IMR-90 (cell line): ENCODE data around the gene PRKCA. TPM values are rescaled to one million over a fixed set of nuclear protein-coding genes. Genes with fewer than 3 reads are reported as not detected.

Experiments
- ATAC-seq: fragments of 200-7000 bp; cut with Tn5 transposase; 2 replicates; pipeline ENCODE4 v1.9.1; 2020; ENCODE audit warnings: low read depth, mild to moderate bottlenecking, moderate library complexity
- BruUV-seq: library from RNA; stranded (reverse); fragments of 400-500 nt; replicated peaks from 2 replicates; lab custom pipeline; 2021; lab: Mats Ljungman, UMichigan
- CTCF ChIA-PET: fragments of 300-600 bp; formaldehyde crosslinking; extraction: SDS; loops from one replicate; lab custom pipeline; 2021; ENCODE audit warnings: antibody characterized with exemption; lab: Yijun Ruan, JAX
- POLR2A ChIA-PET: fragments of 300-600 bp; sonication (Branson Sonifier 250); formaldehyde crosslinking; loops from one replicate; lab custom pipeline; 2022; ENCODE audit warnings: antibody characterized with exemption; ENCODE audit not compliant: unreplicated experiment; lab: Charles Lee
- DNase-seq: peaks from one replicate; pipeline ENCODE4 v3.0.0; 2013
- H2AFZ ChIP-seq: replicated peaks from 2 replicates; pipeline ENCODE3; 2013; ENCODE audit warnings: low read length, mild to moderate bottlenecking; ENCODE audit not compliant: poor library complexity
- H2AK5ac ChIP-seq: 2 replicates; pipeline ENCODE4 v1.6.1; 2013; ENCODE audit warnings: low read depth, low read length, inconsistent platforms
- H2AK9ac ChIP-seq: replicated peaks from 2 replicates; pipeline ENCODE3; 2013; ENCODE audit warnings: mild to moderate bottlenecking, low read depth, low read length, moderate library complexity; ENCODE audit not compliant: poor library complexity
- H2BK120ac ChIP-seq: 2 replicates; pipeline ENCODE4 v1.6.1; 2013; ENCODE audit warnings: low read depth, low read length, inconsistent platforms
- H2BK15ac ChIP-seq: 3 replicates; pipeline ENCODE4 v1.6.1; 2013; ENCODE audit warnings: low read depth, low read length, inconsistent platforms
- H2BK20ac ChIP-seq: 2 replicates; pipeline ENCODE4 v1.6.1; 2013; ENCODE audit warnings: low read depth, mild to moderate bottlenecking, inconsistent platforms, low read length, moderate library complexity
- H2BK5ac ChIP-seq: 2 replicates; pipeline ENCODE4 v1.6.1; 2013; ENCODE audit warnings: mild to moderate bottlenecking, low read depth, low read length, inconsistent platforms; ENCODE audit not compliant: poor library complexity, severe bottlenecking
- H3K14ac ChIP-seq: replicated peaks from 2 replicates; pipeline ENCODE4 v1.6.1; 2013; ENCODE audit warnings: low read depth, low read length, inconsistent platforms
- H3K18ac ChIP-seq: 2 replicates; pipeline ENCODE4 v1.6.1; 2013; ENCODE audit warnings: low read depth, low read length, control low read depth
- H3K23ac ChIP-seq: 2 replicates; pipeline ENCODE4 v1.6.1; 2013; ENCODE audit warnings: low read depth, low read length, inconsistent platforms
- H3K27ac ChIP-seq: 2 replicates; pipeline ENCODE4 v1.5.1; 2013; ENCODE audit warnings: mild to moderate bottlenecking, control low read depth, low read length; ENCODE audit not compliant: insufficient read depth
- H3K27me3 ChIP-seq: 2 replicates; pipeline ENCODE4 v1.6.1; 2013; ENCODE audit warnings: low read length; ENCODE audit not compliant: control insufficient read depth, insufficient read depth
- H3K36me3 ChIP-seq: 2 replicates; pipeline ENCODE4 v1.6.1; 2013; ENCODE audit warnings: low read length, mixed read lengths; ENCODE audit not compliant: control insufficient read depth, insufficient read depth
- H3K4ac ChIP-seq: 2 replicates; pipeline ENCODE4 v1.6.1; 2013; ENCODE audit warnings: low read depth, low read length, inconsistent platforms
- H3K4me1 ChIP-seq: 2 replicates; pipeline ENCODE4 v1.6.1; 2013; ENCODE audit warnings: low read length, mixed read lengths; ENCODE audit not compliant: control insufficient read depth, insufficient read depth
- H3K4me2 ChIP-seq: 2 replicates; pipeline ENCODE4 v1.6.1; 2013; ENCODE audit warnings: low read depth, mild to moderate bottlenecking, control low read depth, low read length, moderate library complexity
- H3K4me3 ChIP-seq: 2 replicates; pipeline ENCODE4 v1.5.1; 2013; ENCODE audit warnings: low read depth, mild to moderate bottlenecking, control low read depth, low read length, moderate library complexity; ENCODE audit not compliant: insufficient read depth
- H3K56ac ChIP-seq: 2 replicates; pipeline ENCODE4 v1.6.1; 2013; ENCODE audit warnings: low read length, inconsistent platforms; ENCODE audit not compliant: insufficient read depth; ENCODE audit errors: extremely low read depth
- H3K79me1 ChIP-seq, 2 experiments: 2 replicates each; pipeline ENCODE4 v1.6.1; 2013; ENCODE audit warnings: low read length in 2 of 2, inconsistent platforms in 1 of 2, low read depth in 1 of 2
- H3K9ac ChIP-seq: 2 replicates; pipeline ENCODE4 v1.6.1; 2013; ENCODE audit warnings: low read depth, low read length, control low read depth
- H3K9me1 ChIP-seq: 2 replicates; pipeline ENCODE4 v1.6.1; 2013; ENCODE audit warnings: low read length, inconsistent platforms; ENCODE audit not compliant: insufficient read depth
- H3K9me3 ChIP-seq: 2 replicates; pipeline ENCODE4 v1.6.1; 2013; ENCODE audit warnings: low read length; ENCODE audit not compliant: control insufficient read depth, insufficient read depth
- H4K20me1 ChIP-seq: 2 replicates; pipeline ENCODE4 v1.6.1; 2013; ENCODE audit warnings: low read length, inconsistent platforms; ENCODE audit not compliant: insufficient read depth
- H4K5ac ChIP-seq: 2 replicates; pipeline ENCODE4 v1.6.1; 2013; ENCODE audit warnings: mild to moderate bottlenecking, low read depth, low read length, control low read depth
- H4K8ac ChIP-seq, 2 experiments: 2 replicates each; pipeline ENCODE4 v1.6.1; 2013; ENCODE audit warnings: low read depth in 2 of 2, low read length in 2 of 2, control low read depth in 1 of 2, inconsistent platforms in 1 of 2
- H4K91ac ChIP-seq: 2 replicates; pipeline ENCODE4 v1.6.1; 2013; ENCODE audit warnings: low read depth, low read length, inconsistent platforms; ENCODE audit not compliant: insufficient read depth
- CEBPB ChIP-seq: IDR thresholded peaks from 2 replicates; pipeline ENCODE4 v1.6.1; 2012; ENCODE audit warnings: low read depth, low read length, improper control_type of control experiment
- CHD1 ChIP-seq: IDR thresholded peaks from 2 replicates; pipeline ENCODE4 v1.6.1; 2012; ENCODE audit warnings: low read depth, low read length, improper control_type of control experiment
- CTCF ChIP-seq: conservative IDR thresholded peaks from 2 replicates; pipeline ENCODE4 v1.5.1; 2012; ENCODE audit warnings: mild to moderate bottlenecking, low read depth, low read length, improper control_type of control experiment
- ELK1 ChIP-seq: fragments of 150-350 bp; IDR thresholded peaks from 2 replicates; pipeline ENCODE4 v1.6.1; 2016; ENCODE audit warnings: low read depth, mild to moderate bottlenecking, low read length, moderate library complexity, borderline replicate concordance
- MAFK ChIP-seq: IDR thresholded peaks from 2 replicates; pipeline ENCODE4 v1.6.1; 2012; ENCODE audit warnings: low read depth, low read length, improper control_type of control experiment
- MXI1 ChIP-seq: IDR thresholded peaks from 2 replicates; pipeline ENCODE4 v1.6.1; 2012; ENCODE audit warnings: low read depth, mild to moderate bottlenecking, low read length, moderate library complexity, borderline replicate concordance
- RCOR1 ChIP-seq: IDR thresholded peaks from 2 replicates; pipeline ENCODE4 v1.6.1; 2012; ENCODE audit warnings: mild to moderate bottlenecking, low read length, improper control_type of control experiment; ENCODE audit not compliant: insufficient replicate concordance
- RFX5 ChIP-seq: IDR thresholded peaks from 2 replicates; pipeline ENCODE4 v1.8.0; 2012; ENCODE audit warnings: low read depth, mild to moderate bottlenecking, low read length, moderate library complexity
- SMC3 ChIP-seq: fragments of 150-350 bp; IDR thresholded peaks from 2 replicates; pipeline ENCODE4 v1.6.1; 2016; ENCODE audit warnings: low read depth, mild to moderate bottlenecking, antibody characterized with exemption, low read length, moderate library complexity
- USF2 ChIP-seq: fragments of 150-350 bp; IDR thresholded peaks from 2 replicates; pipeline ENCODE4 v1.6.1; 2017; ENCODE audit warnings: mild to moderate bottlenecking, antibody characterized with exemption, low read length, low read depth
- WGBS, 2 experiments: methylation state at CpG; one replicate each; pipeline versions ENCODE4 v1.1.5 to v1.1.7; 2013; ENCODE audit warnings: missing lambda C conversion rate in 2 of 2; ENCODE audit not compliant: insufficient read length in 1 of 2; ENCODE audit errors: extremely low coverage in 2 of 2; 5-methylcytosine and 5-hydroxymethylcytosine counted together
- dilution Hi-C: fragments of 300-500 bp; cut with HindIII; formaldehyde crosslinking; loops from one replicate; pipeline ENCODE4 v1.14.3; 2018; ENCODE audit warnings: low sequenced_read_pairs; ENCODE audit not compliant: unreplicated experiment
- in situ Hi-C: fragments of 300-500 bp; cut with MboI; formaldehyde crosslinking; loops from 3 replicates; pipeline ENCODE4 v1.14.3; 2019; ENCODE audit warnings: low sequenced_read_pairs, inconsistent platforms, mixed read lengths
- intact Hi-C: fragments of 100-400 bp; cut with micrococcal nuclease; formaldehyde crosslinking; loops from 2 replicates; pipeline ENCODE4 v1.10.0; 2022
- polyA plus RNA-seq, 3 experiments: library from polyadenylated mRNA; depleted of rRNA; stranded (reverse); fragments of >200 nt; gene quantifications; 2 replicates each; pipeline ENCODE4 v1.2.3, GENCODE V29; 2012; ENCODE audit warnings: low replicate concordance in 1 of 3
- total RNA-seq: library from RNA; depleted of rRNA; stranded (reverse); fragments of >200 nt; gene quantifications from 2 replicates; pipeline ENCODE4 v1.2.3, GENCODE V29; 2012

Gene PRKCA
- total and polyA plus RNA-seq, 2 of the 4 experiments (the other 2 are of a cell fraction): 31.0 to 46.0 TPM

GRCh38 chr17:66678827-66679226, 376.4 kb downstream of the PRKCA start:
- Histone ChIP-seq H2BK5ac (no peak overlapping the region), H3K36me3 (peaks cover 4% of the 10 kb centered on the region; the same call in 1 of the 2 replicates), H4K5ac (no peak overlapping the region), H4K91ac (no peak overlapping the region), H3K23ac (no peak overlapping the region), H3K27ac (no peak overlapping the region), H4K20me1 (peaks cover 30% of the 10 kb centered on the region), H3K4me1 (peaks cover 4% of the 10 kb centered on the region), H3K9ac (no peak overlapping the region), H3K9me3 (peaks cover 4% of the 10 kb centered on the region), H2BK20ac (no peak overlapping the region), H3K79me1 (peaks cover 21 to 60% of the 10 kb centered on the region in 2 experiments; a peak in 3 of 4 replicates), H2BK15ac (no peak overlapping the region), H3K4me2 (no peak overlapping the region), H3K4ac (no peak overlapping the region), H3K9me1 (peaks cover 13% of the 10 kb centered on the region; the same call in 1 of the 2 replicates), H2AK5ac (no peak overlapping the region), H3K18ac (no peak overlapping the region), H2AK9ac (no peak overlapping the region), H3K56ac (no peak overlapping the region), H3K4me3 (no peak overlapping the region), H3K27me3 (no peaks in the 10 kb centered on the region), H2AFZ (no peak overlapping the region), H3K14ac (no peak overlapping the region), H4K8ac (no peak overlapping the region), H2BK120ac (no peak overlapping the region)
- ChIA-PET POLR2A (no interaction called here), CTCF (interaction anchor here (0.6 kb wide), 2 partner anchors 12 to 328 kb away, joined by 3 to 8 read pairs; no protein-coding TSS in a partner anchor)
- BruUV-seq: no TSS peak
- ATAC-seq (no peak), DNase-seq (no peak)
- TF ChIP-seq CTCF (no peak), ELK1 (no peak), CHD1 (no peak), MXI1 (no peak), CEBPB (no peak), USF2 (no peak), MAFK (no peak), RCOR1 (no peak), RFX5 (no peak), SMC3 (no peak)
- WGBS, 2 experiments: no CpG with 5 or more reads among the region's 2 CpGs
- dilution Hi-C loops (no loop called here), intact Hi-C loops (no loop called here), in situ Hi-C loops (loop anchor here (5.0 kb wide), 1 partner anchor 422 kb away; no protein-coding TSS in a partner anchor)
